Stimulated activated CD4-positive, alpha-beta T cell treated with anti-CD3 and anti-CD28 coated beads, Interleukin-1b, Interleukin-23, amount 100 ng/mL, for 24 hours (primary cell): ENCODE results near the gene PGK1.
"Not testable (repeated sequence)": the region's sequence is repeated elsewhere in the genome, so short reads cannot be mapped to it uniquely, and the experiment has no call there.

Experiments
- DNase-seq, 4 experiments: peaks; one replicate each; pipeline ENCODE4 v3.0.0-alpha.2; 2020; ENCODE audit warnings: low read depth in 4 of 4, low spot score in 1 of 4

Gene PGK1

DNA sequence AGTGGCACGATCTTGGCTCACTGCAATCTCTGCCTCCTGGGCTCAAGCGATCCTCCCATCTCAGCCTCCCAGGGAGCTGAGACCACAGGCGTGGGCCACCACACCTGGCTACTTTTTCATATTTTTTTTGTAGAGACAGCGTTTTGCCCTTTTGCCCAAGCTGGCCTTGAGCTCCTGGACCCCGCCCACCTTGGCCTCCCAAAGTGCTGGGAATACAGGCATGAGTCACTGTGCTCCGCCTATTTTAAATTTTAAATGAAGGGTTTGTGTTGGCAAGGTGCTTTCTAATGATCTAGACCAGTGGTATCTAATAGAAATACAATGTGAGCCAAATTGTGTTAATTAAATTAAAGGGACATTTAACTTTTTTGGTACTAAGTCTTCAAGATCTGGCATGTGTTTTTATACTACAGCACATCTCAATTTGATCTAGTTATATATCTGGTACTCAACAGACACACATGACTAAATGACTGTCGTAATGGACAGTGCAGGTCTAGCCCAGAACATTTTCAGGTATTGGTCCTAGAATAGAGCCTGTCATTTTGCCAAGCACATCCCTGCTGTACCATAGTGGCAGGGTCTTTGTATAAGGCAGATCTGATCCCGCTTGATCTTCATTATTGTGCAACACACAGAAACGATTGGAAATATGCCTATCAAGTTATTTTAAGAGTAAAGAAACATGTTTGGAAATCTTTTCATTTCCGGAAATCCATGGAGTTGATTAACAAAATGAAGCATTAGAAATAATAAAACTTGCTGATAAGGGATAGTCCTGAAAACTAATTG is 7.3 kb downstream of the PGK1 start:
- DNase-seq = no peak

GRCh38 chrX:78116365-78116764 is 12.3 kb downstream of the PGK1 start:
- DNase-seq = no peak

GRCh38 chrX:78116766-78117165 is 12.7 kb downstream of the PGK1 start:
- no peak for DNase-seq

- no peak for DNase-seq
Measured at GRCh38 chrX:78118628-78119027, 14.6 kb downstream of the PGK1 start.

DNA sequence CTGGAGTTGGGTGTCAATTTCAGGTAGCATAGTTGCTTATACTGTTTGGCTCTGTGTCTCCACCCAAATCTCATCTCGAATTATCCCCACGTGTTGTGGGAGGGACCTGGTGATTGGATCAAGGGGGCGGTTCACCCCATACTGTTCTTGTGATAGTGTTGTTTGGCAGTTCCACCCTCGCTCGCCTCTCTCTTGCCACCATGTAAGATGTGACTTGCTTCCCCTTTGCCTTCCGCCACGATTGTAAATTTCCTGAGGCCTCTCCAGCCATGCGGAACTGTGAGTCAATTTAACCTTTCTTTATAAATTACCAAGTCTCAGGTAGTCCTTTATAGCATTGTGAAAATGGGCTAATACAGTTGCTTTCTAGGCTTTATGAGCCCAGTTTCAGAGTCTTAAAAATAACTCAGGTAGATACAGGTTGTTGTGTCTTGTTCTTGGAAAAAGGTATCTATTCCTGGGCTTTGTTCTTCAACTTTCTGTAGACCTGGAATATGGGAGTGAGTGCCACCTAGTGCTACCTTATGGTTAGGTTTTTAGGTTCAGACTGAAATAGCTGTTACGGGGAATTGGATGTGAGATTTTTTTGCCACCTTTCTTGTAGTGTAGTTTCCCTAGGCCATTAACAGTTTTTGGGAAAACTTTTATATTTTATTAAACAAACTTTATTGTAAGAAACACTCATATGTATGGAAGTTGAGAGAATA is 15.6 kb downstream of the PGK1 start:
- DNase-seq = no peak

DNA sequence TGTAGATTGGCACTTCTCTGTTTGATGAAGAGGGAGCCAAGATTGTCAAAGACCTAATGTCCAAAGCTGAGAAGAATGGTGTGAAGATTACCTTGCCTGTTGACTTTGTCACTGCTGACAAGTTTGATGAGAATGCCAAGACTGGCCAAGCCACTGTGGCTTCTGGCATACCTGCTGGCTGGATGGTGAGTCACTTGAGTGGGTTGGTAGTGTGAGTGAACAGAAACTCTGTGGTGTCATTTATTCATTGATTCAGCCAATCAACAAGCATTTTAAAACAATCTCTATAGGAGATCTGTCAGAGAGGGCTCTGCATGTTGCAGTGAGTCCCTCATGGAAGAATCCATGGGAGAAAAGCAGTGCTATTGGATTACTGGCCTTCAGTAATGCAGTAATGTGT is 19.1 kb downstream of the PGK1 start:
- no peak for DNase-seq

GRCh38 chrX:78124307-78124706 is 20.3 kb downstream of the PGK1 start:
- no peak for DNase-seq

DNA sequence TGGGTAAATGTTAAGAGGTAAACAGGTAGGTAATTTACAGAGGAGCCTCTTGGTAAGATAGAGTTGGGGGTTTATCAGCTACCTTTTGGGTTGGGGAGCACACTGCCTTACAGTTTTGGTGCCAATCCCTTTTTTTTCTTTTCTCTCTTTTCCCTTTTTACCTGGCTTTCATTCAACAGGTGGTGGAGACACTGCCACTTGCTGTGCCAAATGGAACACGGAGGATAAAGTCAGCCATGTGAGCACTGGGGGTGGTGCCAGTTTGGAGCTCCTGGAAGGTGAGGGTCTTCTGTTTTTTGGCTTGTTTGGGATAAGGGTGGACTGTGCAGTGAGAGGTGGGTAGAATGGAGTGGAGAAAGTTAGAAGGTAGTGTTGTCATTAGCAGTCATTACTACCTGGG is 21.1 kb downstream of the PGK1 start:
- no peak for DNase-seq

DNA sequence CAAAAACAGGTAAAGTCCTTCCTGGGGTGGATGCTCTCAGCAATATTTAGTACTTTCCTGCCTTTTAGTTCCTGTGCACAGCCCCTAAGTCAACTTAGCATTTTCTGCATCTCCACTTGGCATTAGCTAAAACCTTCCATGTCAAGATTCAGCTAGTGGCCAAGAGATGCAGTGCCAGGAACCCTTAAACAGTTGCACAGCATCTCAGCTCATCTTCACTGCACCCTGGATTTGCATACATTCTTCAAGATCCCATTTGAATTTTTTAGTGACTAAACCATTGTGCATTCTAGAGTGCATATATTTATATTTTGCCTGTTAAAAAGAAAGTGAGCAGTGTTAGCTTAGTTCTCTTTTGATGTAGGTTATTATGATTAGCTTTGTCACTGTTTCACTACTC is 21.7 kb downstream of the PGK1 start:
- DNase-seq = not testable (repeated sequence)

DNA sequence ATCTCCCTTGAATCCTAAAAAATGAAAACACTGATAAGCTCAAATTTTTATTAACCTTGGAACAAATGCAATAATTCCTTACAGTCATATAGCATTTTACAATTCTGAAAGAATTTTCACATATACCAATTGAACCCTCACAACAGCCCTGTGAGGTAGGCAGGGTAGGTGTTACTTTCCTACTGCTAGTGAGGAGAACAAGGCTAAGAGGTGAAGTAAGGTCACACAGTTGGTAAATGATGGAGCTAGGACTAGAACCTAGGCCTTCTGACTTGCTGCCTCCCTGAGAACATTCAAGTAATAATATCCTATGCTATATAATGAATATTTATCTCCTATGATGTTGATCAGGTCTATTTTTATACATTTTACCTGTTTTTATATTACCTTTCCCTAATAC is 25.7 kb downstream of the PGK1 start:
- no peak for DNase-seq

- no peak for DNase-seq
Measured at GRCh38 chrX:78130396-78130795, 26.3 kb downstream of the PGK1 start.

DNA sequence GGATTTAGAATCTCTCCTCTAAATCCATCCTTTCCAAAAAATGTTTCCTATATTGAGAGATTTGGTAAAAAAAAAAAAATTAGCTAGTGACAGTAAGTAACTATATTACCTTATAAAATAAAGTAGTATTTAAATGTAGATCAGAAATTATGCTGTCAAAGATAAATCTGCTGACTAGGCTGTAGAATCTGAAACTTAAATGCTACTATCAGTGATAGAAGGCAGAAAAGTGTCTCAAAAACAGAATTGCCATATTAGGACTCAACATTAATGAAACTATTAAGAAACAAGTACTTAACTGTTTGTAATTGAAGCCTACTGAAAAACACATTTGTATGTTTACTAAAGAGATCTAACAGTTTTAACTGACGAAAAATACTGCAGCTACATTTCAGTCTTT is 27.1 kb downstream of the PGK1 start:
- no peak for DNase-seq

- DNase-seq = no peak
Measured at GRCh38 chrX:78133238-78133960, 29.4 kb downstream of the PGK1 start.

DNA sequence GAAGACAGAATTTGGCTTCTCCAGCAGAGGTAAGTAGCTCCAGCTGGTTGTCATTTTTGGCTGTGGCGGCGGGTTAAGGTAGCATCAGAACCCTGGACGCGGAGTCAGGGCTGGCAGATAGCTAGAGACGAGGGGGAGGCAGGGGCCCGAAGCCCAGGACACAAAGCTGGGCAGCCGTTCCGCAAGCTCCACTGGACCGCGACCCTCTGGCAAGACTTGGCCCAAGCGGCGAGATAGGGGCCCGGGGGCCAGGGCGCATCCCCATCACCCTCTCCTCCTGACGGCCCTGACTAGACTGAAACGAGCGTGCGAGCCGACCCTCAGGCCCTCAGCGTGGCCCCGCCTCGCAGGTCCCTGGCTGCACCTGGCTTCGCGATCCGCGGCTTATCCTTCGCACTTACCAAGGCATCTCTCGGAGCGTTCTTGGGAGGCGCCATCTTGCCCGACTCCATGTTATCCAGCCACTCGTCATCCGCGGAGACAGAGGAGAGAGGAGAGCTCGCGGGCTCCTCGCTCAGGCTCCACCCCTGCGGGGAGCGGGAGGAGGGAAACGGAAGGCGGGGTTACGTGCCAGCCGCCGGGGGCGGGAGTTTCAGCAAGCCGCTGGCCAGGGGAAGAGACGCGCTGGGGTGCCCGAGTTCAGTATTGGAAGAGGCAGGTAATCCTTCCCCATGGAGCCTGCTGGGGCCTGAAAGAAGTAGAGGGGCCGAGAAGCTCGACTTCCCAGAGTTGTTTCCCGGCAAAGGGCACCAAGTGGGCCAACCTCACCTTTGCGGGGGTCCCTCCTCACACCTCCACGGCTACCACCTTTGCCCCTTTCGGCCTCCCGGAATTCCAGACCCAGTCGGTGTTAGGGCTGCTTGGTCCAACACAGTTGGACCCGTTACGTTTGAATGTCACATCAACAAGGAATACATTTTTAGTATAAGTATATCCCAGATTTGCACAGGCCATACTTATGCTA is 35.4 kb downstream of the PGK1 start, which contains the start of gene TAF9B:
Gene TAF9B (minus strand): TSS at position 491 of the 964 bp plus-strand sequence. CDS start 39 bp downstream, at position 452.
- DNase-seq = peak; percentile 40 to 72 (median 55)

DNA sequence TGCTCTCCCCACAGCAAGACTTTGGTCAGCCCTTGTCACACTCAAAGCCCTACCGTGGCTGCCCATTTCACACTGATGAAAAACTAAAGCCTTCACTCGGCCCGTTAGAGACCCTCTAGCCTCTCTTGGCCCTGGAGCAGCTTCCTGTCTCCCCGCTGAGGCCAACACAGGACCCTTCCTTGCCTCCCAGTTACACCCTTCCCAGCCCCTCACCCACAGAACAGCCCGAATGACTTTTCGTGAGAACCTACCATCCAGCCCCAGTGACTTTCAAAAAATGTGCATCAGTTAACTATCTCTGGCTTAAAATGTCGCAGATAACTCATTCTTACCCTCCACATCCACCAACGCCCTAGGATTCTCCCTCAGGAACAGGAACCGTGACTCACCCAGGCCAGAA is 36.2 kb downstream of the PGK1 start:
- DNase-seq = no peak

GRCh38 chrX:78147002-78147540 is 43.0 kb downstream of the PGK1 start:
- DNase-seq = not testable (repeated sequence)

DNA sequence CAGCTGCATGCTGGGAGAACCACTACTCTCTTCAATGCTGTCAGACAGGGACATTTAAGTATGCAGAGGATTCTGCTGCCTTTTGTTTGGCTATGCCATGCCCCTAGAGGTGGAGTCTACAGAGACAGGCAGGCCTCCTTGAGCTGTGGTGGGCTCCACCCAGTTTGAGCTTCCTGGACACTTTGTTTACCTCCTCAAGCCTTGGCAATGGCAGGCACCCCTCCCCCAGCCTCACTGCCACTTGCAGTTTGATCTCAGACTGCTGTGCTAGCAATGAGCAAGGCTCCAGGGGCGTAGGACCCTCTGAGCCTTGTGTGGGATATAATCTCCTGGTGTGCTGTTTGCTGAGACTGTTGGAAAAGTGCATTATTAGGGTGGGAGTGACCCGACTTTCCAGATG is 53.3 kb downstream of the PGK1 start:
- DNase-seq = not testable (repeated sequence)

DNA sequence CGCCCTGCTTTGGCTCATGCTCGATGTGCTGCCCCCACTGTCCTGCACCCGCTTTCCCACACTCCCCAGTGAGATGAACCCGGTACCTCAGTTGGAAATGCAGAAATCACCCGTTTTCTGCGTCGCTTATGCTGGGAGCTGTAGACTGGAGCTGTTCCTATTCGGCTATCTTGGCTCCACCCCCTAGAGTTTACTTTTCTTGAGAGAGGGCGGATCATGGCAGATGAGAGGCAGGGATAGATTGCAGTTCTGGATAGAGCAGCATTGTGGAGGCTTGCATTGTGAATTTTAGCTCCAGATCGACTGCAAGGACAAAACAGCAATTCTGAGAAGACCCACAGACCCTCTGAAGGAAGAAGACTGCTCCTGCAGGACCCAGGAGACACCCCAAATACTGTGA is 53.8 kb downstream of the PGK1 start:
- not testable (repeated sequence) for DNase-seq

DNA sequence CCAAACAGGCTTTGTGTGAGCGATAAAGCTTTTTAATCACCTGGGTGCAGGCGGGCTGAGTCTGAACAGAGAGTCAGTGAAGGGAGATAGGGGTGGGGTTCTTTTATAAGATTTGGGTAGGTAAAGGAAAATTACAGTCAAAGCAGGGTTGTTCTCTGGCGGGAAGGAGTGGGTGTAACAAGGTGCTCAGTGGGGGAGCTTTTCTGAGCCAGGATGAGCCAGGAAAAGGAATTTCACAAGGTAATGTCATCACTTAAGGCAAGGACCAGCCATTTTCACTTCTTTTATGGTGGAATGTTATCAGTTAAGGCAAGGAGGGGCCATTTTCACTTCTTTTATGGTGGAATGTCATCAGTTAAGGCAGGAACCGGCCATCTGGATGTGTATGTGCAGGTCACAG is 56.7 kb downstream of the PGK1 start:
- not testable (repeated sequence) for DNase-seq

DNA sequence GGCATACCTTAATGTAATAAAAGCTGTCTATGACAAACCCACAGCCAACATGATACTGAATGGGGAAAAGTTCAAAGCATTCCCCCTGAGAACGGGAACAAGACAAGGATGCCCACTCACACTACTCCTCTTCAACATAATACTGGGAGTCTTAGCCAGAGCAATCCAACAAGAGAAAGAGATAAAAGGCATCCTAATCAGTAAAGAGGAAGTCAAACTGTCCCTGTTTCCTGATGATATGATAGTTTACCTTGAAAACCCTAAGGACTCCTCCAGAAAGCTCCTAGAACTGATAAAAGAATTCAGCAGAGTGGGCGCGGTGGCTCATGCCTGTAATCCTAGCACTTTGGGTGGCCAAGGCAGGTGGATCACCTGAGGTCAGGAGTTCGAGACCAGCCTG is 59.1 kb downstream of the PGK1 start:
- DNase-seq = not testable (repeated sequence)
